HG02588 (cell line): Measurements from ENCODE around the gene RELA.
"Not testable (repeated sequence)": the region's sequence is repeated elsewhere in the genome, so short reads cannot be mapped to it uniquely, and the experiment has no call there.

Experiments used
- ATAC-seq: cut with Tn5 transposase; IDR thresholded peaks from one replicate; pipeline ENCODE4 v1.9.1; 2021; ENCODE audit warnings: mild to moderate bottlenecking, moderate library complexity; ENCODE audit not compliant: unreplicated experiment

RELA gene

GRCh38 chr11:65672180-65672860 is 9.6 kb upstream of the RELA start:
- ATAC-seq, result no peak

- ATAC-seq, result peak; percentile 17
Measured at GRCh38 chr11:65663639-65664200, 1.0 kb upstream of the RELA start.

GRCh38 chr11:65662247-65662798 is 393 bp downstream of the RELA start:
- no peak for ATAC-seq

GRCh38 chr11:65661599-65662246 is 993 bp downstream of the RELA start:
- ATAC-seq, result no peak

GRCh38 chr11:65660908-65661307 is 1.8 kb downstream of the RELA start:
- ATAC-seq, result not testable (repeated sequence)

GRCh38 chr11:65660038-65660437 is 2.7 kb downstream of the RELA start:
- ATAC-seq, result no peak

GRCh38 chr11:65658174-65659021 is 4.3 kb downstream of the RELA start:
- ATAC-seq, result no peak

- ATAC-seq, result no peak
Measured at GRCh38 chr11:65657426-65657825, 5.3 kb downstream of the RELA start.

- ATAC-seq, result no peak
Measured at GRCh38 chr11:65655570-65656332, 7.0 kb downstream of the RELA start.

GRCh38 chr11:65654375-65655349 is 8.1 kb downstream of the RELA start:
- no peak for ATAC-seq

- ATAC-seq, result no peak
Measured at GRCh38 chr11:65653229-65654225, 9.2 kb downstream of the RELA start.

GRCh38 chr11:65652511-65653228 is 10.0 kb downstream of the RELA start:
- peak; percentile 79 for ATAC-seq

GRCh38 chr11:65651589-65652510 is 10.9 kb downstream of the RELA start:
- ATAC-seq, result no peak

- no peak for ATAC-seq
Measured at GRCh38 chr11:65651339-65651588, 11.5 kb downstream of the RELA start.

GRCh38 chr11:65650547-65651338 is 12.0 kb downstream of the RELA start:
- no peak for ATAC-seq
